GM12878 (cell line): ENCODE measurements around the gene TAC3. TPM values are rescaled to one million over a fixed set of nuclear protein-coding genes. Genes with fewer than 3 reads are reported as not detected.

Experiments used
- ATAC-seq: fragments of 200-7000 bp; cut with Tn5 transposase; 3 replicates; pipeline ENCODE4 v1.9.1; 2020; ENCODE audit warnings: mild to moderate bottlenecking, moderate library complexity
- BruUV-seq: library from RNA; stranded (reverse); fragments of 400-500 nt; replicated peaks from 2 replicates; lab custom pipeline; 2021; lab: Mats Ljungman, UMichigan
- CTCF ChIA-PET: fragments of 300-600 bp; sonication (Branson Sonifier 250); formaldehyde crosslinking; extraction: SDS; loops from one replicate; lab custom pipeline; 2021; ENCODE audit warnings: inconsistent platforms; lab: Yijun Ruan, JAX
- POLR2A ChIA-PET: fragments of 350-600 bp; formaldehyde crosslinking; extraction: SDS; loops from one replicate; lab custom pipeline; 2021; ENCODE audit warnings: inconsistent platforms; lab: Charles Lee
- RAD21 ChIA-PET: fragments of 300-600 bp; sonication (Branson Sonifier 250); formaldehyde crosslinking; loops from one replicate; lab custom pipeline; 2023; ENCODE audit warnings: antibody characterized with exemption; ENCODE audit not compliant: unreplicated experiment; lab: Charles Lee
- SMC1A ChIA-PET: fragments of 300-600 bp; sonication (Branson Sonifier 250); formaldehyde crosslinking; loops from one replicate; lab custom pipeline; 2023; ENCODE audit not compliant: unreplicated experiment, uncharacterized antibody; lab: Charles Lee
- DNase-seq: peaks from one replicate; pipeline ENCODE4 v3.0.0-alpha.2; 2011; ENCODE audit warnings: low read depth, low spot score
- FAIRE-seq: peaks from 3 replicates; lab custom pipeline; 2011; peaks lifted over from hg19 to GRCh38; lab: Jason Lieb, UNC
- H2AFZ ChIP-seq: 2 replicates; pipeline ENCODE4 v1.6.0; 2011; ENCODE audit warnings: low read depth, low read length, control low read depth; ENCODE audit not compliant: control insufficient read depth
- H3K27ac ChIP-seq: 2 replicates; pipeline ENCODE4 v1.5.1; 2011; ENCODE audit warnings: control low read depth; ENCODE audit not compliant: control insufficient read depth, insufficient read depth
- H3K27me3 ChIP-seq, 2 experiments: replicated peaks in 1 of 2; 2 replicates each; pipeline versions ENCODE4 v1.6.0 to v1.6.1; 2011; ENCODE audit warnings: low read length in 1 of 2; ENCODE audit not compliant: control insufficient read depth in 2 of 2, insufficient read depth in 2 of 2
- H3K36me3 ChIP-seq, 2 experiments: 2 replicates each; pipeline ENCODE4 v1.5.1; 2011; ENCODE audit warnings: low read length in 1 of 2; ENCODE audit not compliant: control insufficient read depth in 2 of 2, insufficient read depth in 2 of 2
- H3K4me1 ChIP-seq: 2 replicates; pipeline ENCODE4 v1.6.1; 2011; ENCODE audit warnings: mild to moderate bottlenecking, low read length, moderate library complexity, mixed read lengths; ENCODE audit not compliant: control insufficient read depth, insufficient read depth
- H3K4me2 ChIP-seq: 2 replicates; pipeline ENCODE4 v1.6.0; 2011; ENCODE audit warnings: control low read depth; ENCODE audit not compliant: control insufficient read depth, insufficient read depth
- H3K4me3 ChIP-seq: fragments of 200-600 bp; sonication (generic); 2 replicates; pipeline ENCODE4 v1.5.1; 2016
- H3K79me2 ChIP-seq: 2 replicates; pipeline ENCODE4 v1.6.0; 2011; ENCODE audit warnings: low read length; ENCODE audit not compliant: control insufficient read depth, insufficient read depth
- H3K9ac ChIP-seq: 2 replicates; pipeline ENCODE4 v1.8.0; 2011; ENCODE audit warnings: low read length, control low read depth, mixed read lengths; ENCODE audit not compliant: control insufficient read depth, insufficient read depth
- H3K9me3 ChIP-seq: replicated peaks from 3 replicates; pipeline ENCODE4 v1.5.1; 2011; ENCODE audit warnings: mild to moderate bottlenecking, low read length; ENCODE audit not compliant: control insufficient read depth, insufficient read depth
- H4K20me1 ChIP-seq: 2 replicates; pipeline ENCODE4 v1.6.0; 2011; ENCODE audit not compliant: control insufficient read depth, insufficient read depth
- CHD4 ChIP-seq: fragments of 200-600 bp; sonication (generic); IDR thresholded peaks from 2 replicates; pipeline ENCODE4 v1.6.1; 2016; ENCODE audit warnings: mild to moderate bottlenecking
- EZH2 ChIP-seq: IDR thresholded peaks from 2 replicates; pipeline ENCODE4 v1.6.1; 2012; ENCODE audit warnings: low read depth, mild to moderate bottlenecking, control low read depth, inconsistent platforms, low read length, borderline replicate concordance; ENCODE audit not compliant: control insufficient read depth
- FOS ChIP-seq: IDR thresholded peaks from 3 replicates; pipeline ENCODE4 v1.6.1; 2011; ENCODE audit warnings: borderline replicate concordance; ENCODE audit not compliant: insufficient read length; ENCODE audit errors: extremely low read depth
- HCFC1 ChIP-seq: fragments of 150-350 bp; IDR thresholded peaks from 2 replicates; pipeline ENCODE4 v1.6.1; 2014; ENCODE audit warnings: low read length
- HDAC2 ChIP-seq: fragments of 200-600 bp; sonication (generic); IDR thresholded peaks from 2 replicates; pipeline ENCODE4 v1.6.1; 2017
- KDM1A ChIP-seq: fragments of 200-600 bp; sonication (generic); IDR thresholded peaks from 2 replicates; pipeline ENCODE4 v1.6.1; 2016; ENCODE audit warnings: borderline replicate concordance
- MTA3 ChIP-seq: IDR thresholded peaks from 2 replicates; pipeline ENCODE4 v1.6.1; 2012; ENCODE audit warnings: low read length, inconsistent platforms, borderline replicate concordance
- NR2C2 ChIP-seq: IDR thresholded peaks from 2 replicates; pipeline ENCODE4 v1.6.1; 2011; ENCODE audit warnings: borderline replicate concordance, low read depth; ENCODE audit not compliant: control insufficient read depth, insufficient read length
- RAD21 ChIP-seq: IDR thresholded peaks from 2 replicates; pipeline ENCODE4 v1.6.1; 2011; ENCODE audit warnings: mild to moderate bottlenecking, low read depth, low read length, moderate library complexity; ENCODE audit not compliant: insufficient read depth
- RFX5 ChIP-seq: IDR thresholded peaks from 2 replicates; pipeline ENCODE4 v1.6.1; 2011; ENCODE audit warnings: low read depth, low read length, improper control_type of control experiment
- SIN3A ChIP-seq: IDR thresholded peaks from 2 replicates; pipeline ENCODE4 v1.6.1; 2012; ENCODE audit warnings: low read depth, low read length, improper control_type of control experiment
- WRNIP1 ChIP-seq: IDR thresholded peaks from 2 replicates; pipeline ENCODE4 v1.6.1; 2011; ENCODE audit warnings: low read depth, low read length, improper control_type of control experiment, borderline replicate concordance
- WGBS: methylation state at CpG from one replicate; pipeline ENCODE4 v1.1.6; 2016; ENCODE audit warnings: low lambda C conversion rate; ENCODE audit not compliant: insufficient replicate concordance, insufficient coverage; ENCODE audit errors: missing lambda C conversion rate; 5-methylcytosine and 5-hydroxymethylcytosine counted together
- in situ Hi-C: fragments of 300-500 bp; cut with MboI; formaldehyde crosslinking; loops from 9 replicates; pipeline ENCODE4 v1.14.3; 2018; ENCODE audit warnings: mixed read lengths
- intact Hi-C: fragments of 100-400 bp; cut with micrococcal nuclease; formaldehyde crosslinking; loops from one replicate; pipeline ENCODE4 v1.14.2; 2022; ENCODE audit not compliant: unreplicated experiment
- polyA plus RNA-seq, 11 experiments: library from polyadenylated mRNA; depleted of rRNA in 4 of 11; unstranded in 6 of 11; stranded (reverse) in 5 of 11; fragments of >200 nt; fragmentation: Nextera tagmentation in 4 of 11; fragmentation: Illumina TruSeq in 1 of 11; extraction: Ambion mirVana in 4 of 11; extraction: Trizol in 1 of 11; gene quantifications; 1 replicate in 1 of 11; 2 replicates in 10 of 11; pipeline versions ENCODE4 v1.2.1 to v1.2.3, GENCODE V29; 2011 to 2016; ENCODE audit warnings: inconsistent platforms in 2 of 11, missing spikeins in 2 of 11, low read depth in 1 of 11
- total RNA-seq, 4 experiments: library from RNA; depleted of rRNA in 3 of 4; stranded (reverse); fragments of >200 nt in 3 of 4; fragmentation: Illumina TruSeq in 1 of 4; extraction: Trizol in 1 of 4; gene quantifications; 2 replicates each; pipeline versions ENCODE4 v1.2.1 to v1.2.3, GENCODE V29; 2013 to 2021
- TF ChIP-seq, protein P1 (sequence below): fragments of 450-650 bp; IDR thresholded peaks from 2 replicates; pipeline ENCODE4 v1.6.1; 2017; ENCODE audit warnings: mild to moderate bottlenecking, moderate library complexity
- TF ChIP-seq, protein P2 (sequence below): IDR thresholded peaks from 2 replicates; pipeline ENCODE4 v1.6.1; 2011; ENCODE audit warnings: borderline replicate concordance, low read depth, mild to moderate bottlenecking, moderate library complexity, mixed read lengths, low read length; ENCODE audit not compliant: insufficient read depth; ENCODE audit errors: extremely low read length
- TF ChIP-seq, protein P3 (sequence below): fragments of 450-650 bp; formaldehyde crosslinking; IDR thresholded peaks from 2 replicates; pipeline ENCODE4 v1.4.0; 2022; ENCODE audit warnings: mild to moderate bottlenecking, moderate library complexity

Gene TAC3
- total and polyA plus RNA-seq, 10 of the 15 experiments (the other 5 are each of a cell fraction or from before 2014, with no cell fraction given), result 0.11 to 0.18 (median 0.13) TPM; not detected in 7

DNA sequence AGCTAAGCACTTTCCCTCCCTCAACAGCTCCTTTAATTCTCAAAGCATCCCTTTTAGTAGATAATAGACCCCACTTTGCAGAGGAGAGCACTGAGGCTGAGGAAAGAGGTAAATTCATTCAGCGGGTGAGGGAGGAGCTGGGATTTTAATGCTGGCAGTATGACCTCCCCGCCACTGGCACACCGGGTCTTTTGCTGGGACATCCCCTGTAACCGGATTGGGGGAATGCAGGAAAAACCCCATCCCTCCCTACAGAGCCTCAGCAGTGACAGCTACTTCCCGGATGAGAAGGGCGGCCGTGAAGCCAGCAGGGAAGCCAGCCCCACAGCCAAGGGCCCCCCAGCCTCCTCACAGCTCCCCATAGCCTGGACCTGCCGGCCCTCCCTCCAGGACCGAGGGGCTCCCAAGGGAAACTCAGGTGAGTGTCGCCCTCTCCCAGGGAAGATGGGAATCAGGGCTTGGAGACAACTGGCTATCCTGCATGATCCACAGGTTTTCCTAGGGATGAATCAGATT is 22.0 kb downstream of the TAC3 start (continued):
- TF ChIP-seq, protein P1, sequence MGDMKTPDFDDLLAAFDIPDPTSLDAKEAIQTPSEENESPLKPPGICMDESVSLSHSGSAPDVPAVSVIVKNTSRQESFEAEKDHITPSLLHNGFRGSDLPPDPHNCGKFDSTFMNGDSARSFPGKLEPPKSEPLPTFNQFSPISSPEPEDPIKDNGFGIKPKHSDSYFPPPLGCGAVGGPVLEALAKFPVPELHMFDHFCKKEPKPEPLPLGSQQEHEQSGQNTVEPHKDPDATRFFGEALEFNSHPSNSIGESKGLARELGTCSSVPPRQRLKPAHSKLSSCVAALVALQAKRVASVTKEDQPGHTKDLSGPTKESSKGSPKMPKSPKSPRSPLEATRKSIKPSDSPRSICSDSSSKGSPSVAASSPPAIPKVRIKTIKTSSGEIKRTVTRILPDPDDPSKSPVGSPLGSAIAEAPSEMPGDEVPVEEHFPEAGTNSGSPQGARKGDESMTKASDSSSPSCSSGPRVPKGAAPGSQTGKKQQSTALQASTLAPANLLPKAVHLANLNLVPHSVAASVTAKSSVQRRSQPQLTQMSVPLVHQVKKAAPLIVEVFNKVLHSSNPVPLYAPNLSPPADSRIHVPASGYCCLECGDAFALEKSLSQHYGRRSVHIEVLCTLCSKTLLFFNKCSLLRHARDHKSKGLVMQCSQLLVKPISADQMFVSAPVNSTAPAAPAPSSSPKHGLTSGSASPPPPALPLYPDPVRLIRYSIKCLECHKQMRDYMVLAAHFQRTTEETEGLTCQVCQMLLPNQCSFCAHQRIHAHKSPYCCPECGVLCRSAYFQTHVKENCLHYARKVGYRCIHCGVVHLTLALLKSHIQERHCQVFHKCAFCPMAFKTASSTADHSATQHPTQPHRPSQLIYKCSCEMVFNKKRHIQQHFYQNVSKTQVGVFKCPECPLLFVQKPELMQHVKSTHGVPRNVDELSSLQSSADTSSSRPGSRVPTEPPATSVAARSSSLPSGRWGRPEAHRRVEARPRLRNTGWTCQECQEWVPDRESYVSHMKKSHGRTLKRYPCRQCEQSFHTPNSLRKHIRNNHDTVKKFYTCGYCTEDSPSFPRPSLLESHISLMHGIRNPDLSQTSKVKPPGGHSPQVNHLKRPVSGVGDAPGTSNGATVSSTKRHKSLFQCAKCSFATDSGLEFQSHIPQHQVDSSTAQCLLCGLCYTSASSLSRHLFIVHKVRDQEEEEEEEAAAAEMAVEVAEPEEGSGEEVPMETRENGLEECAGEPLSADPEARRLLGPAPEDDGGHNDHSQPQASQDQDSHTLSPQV, result no peak
- TF ChIP-seq NR2C2 (no peak), RFX5 (no peak)

DNA sequence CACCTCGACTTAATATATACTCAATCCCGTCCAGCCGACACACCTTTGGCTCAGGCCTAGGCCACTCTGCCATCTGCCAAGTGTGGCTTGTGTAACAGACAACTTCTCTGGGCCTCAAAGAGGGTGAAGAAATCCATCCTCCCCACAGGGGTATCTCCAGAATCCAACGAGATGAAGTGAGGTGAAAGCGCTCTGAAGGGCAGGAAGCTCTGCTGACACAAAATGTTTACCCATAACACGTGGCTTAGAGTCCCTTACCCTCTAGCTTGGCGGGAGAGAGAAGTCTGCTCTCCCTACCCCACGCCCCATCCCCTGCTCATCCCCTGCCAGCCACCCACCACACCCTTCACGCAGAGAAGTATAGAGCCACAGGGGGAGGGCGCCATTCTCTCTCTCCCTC is 23.0 kb downstream of the TAC3 start:
- Histone ChIP-seq H3K4me3 (no peak overlapping the region), H3K36me3 (no peaks in the 10 kb centered on the region; a peak in 1 of 4 replicates), H3K4me2 (no peak overlapping the region), H3K4me1 (peaks cover 19% of the 10 kb centered on the region), H3K27me3 (no peaks in the 10 kb centered on the region), H3K9me3 (no peaks in the 10 kb centered on the region), H3K79me2 (no peaks in the 10 kb centered on the region), H4K20me1 (no peaks in the 10 kb centered on the region), H3K27ac (no peak overlapping the region), H3K9ac (no peak overlapping the region), H2AFZ (no peak overlapping the region)
- ChIA-PET RAD21 (no interaction called here), CTCF (interaction anchor here (0.9 to 1.7 kb wide), 3 partner anchors 10 to 356 kb away, joined by 3 to 7 read pairs (median 3); no protein-coding TSS in a partner anchor), SMC1A (no interaction called here), POLR2A (no interaction called here)
- WGBS, result 68% methylated on average over 10 of the region's 10 CpGs
- FAIRE-seq (no peak), ATAC-seq (no peak), DNase-seq (no peak)
- in situ Hi-C loops (no loop called here), intact Hi-C loops (no loop called here)
- BruUV-seq, result no TSS peak
- TF ChIP-seq RAD21 (no peak), HCFC1 (no peak), WRNIP1 (no peak), SIN3A (no peak), CHD4 (no peak), KDM1A (no peak), HDAC2 (no peak), FOS (no peak), EZH2 (no peak), MTA3 (no peak)
- TF ChIP-seq, protein P2, sequence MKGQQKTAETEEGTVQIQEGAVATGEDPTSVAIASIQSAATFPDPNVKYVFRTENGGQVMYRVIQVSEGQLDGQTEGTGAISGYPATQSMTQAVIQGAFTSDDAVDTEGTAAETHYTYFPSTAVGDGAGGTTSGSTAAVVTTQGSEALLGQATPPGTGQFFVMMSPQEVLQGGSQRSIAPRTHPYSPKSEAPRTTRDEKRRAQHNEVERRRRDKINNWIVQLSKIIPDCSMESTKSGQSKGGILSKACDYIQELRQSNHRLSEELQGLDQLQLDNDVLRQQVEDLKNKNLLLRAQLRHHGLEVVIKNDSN, result no peak
- TF ChIP-seq, protein P3, sequence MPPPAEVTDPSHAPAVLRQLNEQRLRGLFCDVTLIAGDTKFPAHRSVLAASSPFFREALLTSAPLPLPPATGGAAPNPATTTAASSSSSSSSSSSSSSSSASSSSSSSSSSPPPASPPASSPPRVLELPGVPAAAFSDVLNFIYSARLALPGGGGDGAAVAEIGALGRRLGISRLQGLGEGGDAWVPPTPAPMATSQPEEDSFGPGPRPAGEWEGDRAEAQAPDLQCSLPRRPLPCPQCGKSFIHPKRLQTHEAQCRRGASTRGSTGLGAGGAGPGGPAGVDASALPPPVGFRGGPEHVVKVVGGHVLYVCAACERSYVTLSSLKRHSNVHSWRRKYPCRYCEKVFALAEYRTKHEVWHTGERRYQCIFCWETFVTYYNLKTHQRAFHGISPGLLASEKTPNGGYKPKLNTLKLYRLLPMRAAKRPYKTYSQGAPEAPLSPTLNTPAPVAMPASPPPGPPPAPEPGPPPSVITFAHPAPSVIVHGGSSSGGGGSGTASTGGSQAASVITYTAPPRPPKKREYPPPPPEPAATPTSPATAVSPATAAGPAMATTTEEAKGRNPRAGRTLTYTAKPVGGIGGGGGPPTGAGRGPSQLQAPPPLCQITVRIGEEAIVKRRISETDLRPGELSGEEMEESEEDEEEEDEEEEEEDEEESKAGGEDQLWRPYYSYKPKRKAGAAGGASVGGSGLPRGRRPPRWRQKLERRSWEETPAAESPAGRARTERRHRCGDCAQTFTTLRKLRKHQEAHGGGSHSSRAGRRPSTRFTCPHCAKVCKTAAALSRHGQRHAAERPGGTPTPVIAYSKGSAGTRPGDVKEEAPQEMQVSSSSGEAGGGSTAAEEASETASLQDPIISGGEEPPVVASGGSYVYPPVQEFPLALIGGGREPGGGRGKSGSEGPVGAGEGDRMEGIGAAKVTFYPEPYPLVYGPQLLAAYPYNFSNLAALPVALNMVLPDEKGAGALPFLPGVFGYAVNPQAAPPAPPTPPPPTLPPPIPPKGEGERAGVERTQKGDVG (CRISPR knock-in tag), result no peak
